ENCODE data around the gene WFIKKN1. TPM values are rescaled to one million over a fixed set of nuclear protein-coding genes. Genes with fewer than 3 reads are reported as not detected.
A peak's percentile ranks its signal among the peaks of the same experiment; 100 is the strongest.

The WFIKKN1 gene
- total and polyA plus RNA-seq, 4 donors = 0.31 to 2.5 (median 0.61) TPM

DNA sequence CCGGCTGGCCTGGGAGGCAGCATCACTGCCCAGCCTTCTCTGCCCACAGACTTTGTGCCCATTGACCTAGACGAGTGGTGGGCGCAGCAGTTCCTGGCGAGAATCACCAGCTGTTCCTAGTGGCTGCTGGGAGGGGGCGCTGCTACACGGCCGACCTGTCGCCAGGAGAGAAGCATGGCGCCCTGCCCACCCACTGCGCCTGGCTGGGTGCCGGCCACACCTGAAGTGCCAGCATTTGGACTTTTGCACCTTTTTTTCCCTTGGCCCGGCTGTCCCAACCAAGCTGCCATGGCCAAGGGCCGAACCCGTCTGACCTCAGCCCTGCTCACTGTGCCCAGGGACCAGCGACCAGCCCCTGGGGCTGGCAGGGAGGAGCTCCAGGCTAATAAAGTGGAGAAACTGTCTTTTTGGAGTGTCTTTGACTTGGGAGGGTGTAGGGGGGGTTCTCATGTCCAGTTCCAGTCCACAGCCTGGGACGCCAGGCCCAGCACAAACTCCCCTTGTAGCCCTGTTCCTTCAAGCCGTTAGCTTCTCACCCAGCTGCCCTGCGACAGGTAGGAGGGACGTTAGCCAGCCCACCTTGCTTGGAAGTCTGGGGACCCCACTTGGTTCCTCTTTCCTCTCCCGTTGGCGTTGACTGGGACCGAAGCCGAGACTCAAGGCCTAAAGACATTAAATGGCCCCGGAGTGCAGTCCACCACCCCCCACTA lies 17.4 kb downstream of the WFIKKN1 start:
- H3K27ac ChIP-seq (ENCODE audit: low read depth in 1 of 2, low read length in 1 of 2) = peak overlapping the region; percentile 83 to 94
- H3K4me3 ChIP-seq = peak overlapping the region; percentile 72
- peaks cover 0 to 7% (median under 1%) of the 10 kb centered on the region in 4 donors for H3K36me3 ChIP-seq (ENCODE audit: control insufficient read depth in 4 of 4, insufficient read depth in 4 of 4, low read length in 4 of 4)
- peak overlapping the region; percentile 73 to 78 for H3K9ac ChIP-seq (ENCODE audit: insufficient read depth in 1 of 2, low read length in 2 of 2)
- H3K4me1 ChIP-seq (ENCODE audit: control insufficient read depth in 5 of 5, insufficient read depth in 5 of 5, low read length in 5 of 5) = peaks cover 0 to 21% (median 8%) of the 10 kb centered on the region in 5 donors
- TF ChIP-seq, protein P1, sequence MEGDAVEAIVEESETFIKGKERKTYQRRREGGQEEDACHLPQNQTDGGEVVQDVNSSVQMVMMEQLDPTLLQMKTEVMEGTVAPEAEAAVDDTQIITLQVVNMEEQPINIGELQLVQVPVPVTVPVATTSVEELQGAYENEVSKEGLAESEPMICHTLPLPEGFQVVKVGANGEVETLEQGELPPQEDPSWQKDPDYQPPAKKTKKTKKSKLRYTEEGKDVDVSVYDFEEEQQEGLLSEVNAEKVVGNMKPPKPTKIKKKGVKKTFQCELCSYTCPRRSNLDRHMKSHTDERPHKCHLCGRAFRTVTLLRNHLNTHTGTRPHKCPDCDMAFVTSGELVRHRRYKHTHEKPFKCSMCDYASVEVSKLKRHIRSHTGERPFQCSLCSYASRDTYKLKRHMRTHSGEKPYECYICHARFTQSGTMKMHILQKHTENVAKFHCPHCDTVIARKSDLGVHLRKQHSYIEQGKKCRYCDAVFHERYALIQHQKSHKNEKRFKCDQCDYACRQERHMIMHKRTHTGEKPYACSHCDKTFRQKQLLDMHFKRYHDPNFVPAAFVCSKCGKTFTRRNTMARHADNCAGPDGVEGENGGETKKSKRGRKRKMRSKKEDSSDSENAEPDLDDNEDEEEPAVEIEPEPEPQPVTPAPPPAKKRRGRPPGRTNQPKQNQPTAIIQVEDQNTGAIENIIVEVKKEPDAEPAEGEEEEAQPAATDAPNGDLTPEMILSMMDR (IDR thresholded peaks at IDR 0.05; ENCODE audit: control extremely low read depth, extremely low read depth) = no peak
- ATAC-seq (ENCODE audit: insufficient read depth, low FRiP score) (no peak), DNase-seq (no peak)
- 27 to 32% methylated on average over 24 of the region's 24 CpGs for WGBS, 2 donors
- H3K9me3 ChIP-seq (ENCODE audit: control insufficient read depth in 4 of 4, insufficient read depth in 3 of 4, low read length in 3 of 4) = no peaks in the 10 kb centered on the region
- H3K27me3 ChIP-seq (ENCODE audit: control insufficient read depth in 3 of 3, insufficient read depth in 3 of 3, low read length in 2 of 3) = peaks cover 0 to 1% (median 0%) of the 10 kb centered on the region in 3 donors

DNA sequence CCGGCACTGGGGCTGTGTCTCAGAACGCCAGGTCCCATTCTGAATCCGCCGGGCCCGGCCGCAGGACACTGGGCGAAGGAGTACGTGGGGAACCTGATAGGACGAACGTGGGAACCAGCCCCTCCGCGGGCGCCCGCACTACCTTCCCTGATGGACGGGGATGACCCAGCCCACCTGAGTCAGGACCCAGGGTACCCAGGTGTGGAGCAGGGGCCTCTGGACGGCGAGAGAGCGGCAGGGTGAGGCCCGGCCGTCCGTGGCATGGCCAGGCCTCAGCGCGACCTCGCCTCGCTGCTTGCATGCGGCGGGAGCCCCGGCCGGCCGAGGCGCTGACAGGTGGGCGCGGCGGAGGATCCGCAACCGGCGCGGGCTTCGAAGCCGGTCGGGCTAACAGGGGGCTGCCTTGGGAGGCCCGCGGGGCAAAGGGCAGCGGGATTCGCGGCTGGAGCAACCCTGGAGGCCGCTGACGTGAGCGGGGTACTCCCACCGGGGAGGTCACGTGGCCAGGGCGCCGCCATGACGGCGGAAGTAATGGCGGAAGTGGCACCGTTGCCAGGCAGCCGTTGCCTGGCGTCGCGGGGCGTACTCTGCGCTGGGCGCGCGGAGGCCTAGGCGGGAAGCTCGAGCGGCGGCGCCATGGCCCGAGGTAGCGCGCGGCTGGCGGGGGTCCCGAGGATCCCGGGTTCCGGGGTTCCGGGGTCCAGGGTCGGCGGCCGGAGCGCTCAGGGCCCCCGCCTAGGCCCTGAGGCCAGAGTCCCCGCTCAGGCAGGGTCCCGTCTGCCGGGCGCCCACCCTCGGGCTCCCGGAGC lies 18.2 kb downstream of the WFIKKN1 start, which contains the start of gene WDR90:
Gene WDR90 (plus strand): TSS at position 585 of the 809 bp plus-strand sequence. CDS start 52 bp downstream, at position 637.
- TF ChIP-seq, protein P1 (IDR thresholded peaks at IDR 0.05; ENCODE audit: control extremely low read depth, extremely low read depth) = no peak
- DNase-seq (peak; percentile 91 to 94 (median 91)), ATAC-seq (ENCODE audit: insufficient read depth, low FRiP score) (peak; percentile 89)
- peak within 1 kb of the TSS; percentile 83 to 94 for H3K27ac ChIP-seq (ENCODE audit: low read depth in 1 of 2, low read length in 1 of 2)
- H3K9ac ChIP-seq (ENCODE audit: insufficient read depth in 1 of 2, low read length in 2 of 2) = peak within 1 kb of the TSS; percentile 73 to 78
- no peaks in the 10 kb centered on the region for H3K27me3 ChIP-seq (ENCODE audit: control insufficient read depth in 3 of 3, insufficient read depth in 3 of 3, low read length in 2 of 3)
- H3K4me3 ChIP-seq = peak within 1 kb of the TSS; percentile 72
- peaks cover 0 to 7% (median 2%) of the 10 kb centered on the region in 4 donors for H3K36me3 ChIP-seq (ENCODE audit: control insufficient read depth in 4 of 4, insufficient read depth in 4 of 4, low read length in 4 of 4)
- H3K4me1 ChIP-seq (ENCODE audit: control insufficient read depth in 5 of 5, insufficient read depth in 5 of 5, low read length in 5 of 5) = peaks cover 0 to 21% (median 8%) of the 10 kb centered on the region in 5 donors
- H3K9me3 ChIP-seq (ENCODE audit: control insufficient read depth in 4 of 4, insufficient read depth in 3 of 4, low read length in 3 of 4) = no peaks in the 10 kb centered on the region
- WGBS, 2 donors = 0 to 1% methylated on average over 70 to 91 of the region's 91 CpGs

DNA sequence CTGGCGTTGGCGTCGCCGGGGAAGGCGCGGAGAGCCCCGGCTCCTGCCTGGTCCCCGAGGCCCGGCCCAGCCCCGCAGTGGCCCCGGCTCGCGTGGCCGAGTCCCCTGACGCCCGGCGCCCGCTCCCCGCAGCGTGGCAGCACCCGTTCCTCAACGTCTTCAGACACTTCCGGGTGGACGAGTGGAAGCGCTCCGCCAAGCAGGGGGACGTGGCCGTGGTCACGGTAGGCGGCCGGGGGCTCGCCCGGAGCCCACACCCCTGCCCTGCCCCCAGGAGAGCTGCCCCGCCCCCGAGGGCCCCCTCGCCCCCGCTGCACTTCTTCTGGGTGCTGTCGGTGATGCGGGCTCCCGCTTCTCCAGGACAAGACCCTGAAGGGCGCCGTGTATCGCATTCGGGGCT lies 18.8 kb downstream of the WFIKKN1 start:
- peak overlapping the region; percentile 72 for H3K4me3 ChIP-seq
- H3K9me3 ChIP-seq (ENCODE audit: control insufficient read depth in 4 of 4, insufficient read depth in 3 of 4, low read length in 3 of 4) = no peaks in the 10 kb centered on the region
- H3K4me1 ChIP-seq (ENCODE audit: control insufficient read depth in 5 of 5, insufficient read depth in 5 of 5, low read length in 5 of 5) = peaks cover 0 to 19% (median 8%) of the 10 kb centered on the region in 5 donors
- H3K9ac ChIP-seq (ENCODE audit: insufficient read depth in 1 of 2, low read length in 2 of 2) = no peak overlapping the region
- DNase-seq (no peak), ATAC-seq (ENCODE audit: insufficient read depth, low FRiP score) (no peak)
- H3K36me3 ChIP-seq (ENCODE audit: control insufficient read depth in 4 of 4, insufficient read depth in 4 of 4, low read length in 4 of 4) = peaks cover 0 to 7% (median 2%) of the 10 kb centered on the region in 4 donors
- no peaks in the 10 kb centered on the region for H3K27me3 ChIP-seq (ENCODE audit: control insufficient read depth in 3 of 3, insufficient read depth in 3 of 3, low read length in 2 of 3)
- H3K27ac ChIP-seq (ENCODE audit: low read depth in 1 of 2, low read length in 1 of 2) = peak overlapping the region; percentile 83 to 94
- 1 to 3% methylated on average over 38 to 44 of the region's 44 CpGs for WGBS, 2 donors
- TF ChIP-seq, protein P1 (IDR thresholded peaks at IDR 0.05; ENCODE audit: control extremely low read depth, extremely low read depth) = no peak
